ENCODE results near the gene KXD1. TPM values are rescaled to one million over a fixed set of nuclear protein-coding genes. Genes with fewer than 3 reads are reported as not detected.

Gene KXD1
- total RNA-seq, 1 experiment from 2014 or later: 138 TPM

GRCh38 chr19:18558604-18559003 lies 934 bp downstream of the KXD1 start:
- H3T11ph ChIP-seq (ENCODE audit: low read length): no peak overlapping the region
- Mint-ChIP-seq H3K9me3 (no peaks in the 10 kb centered on the region), H3K4me1 (peaks cover 5 to 8% of the 10 kb centered on the region in 2 experiments), H3K4me3 (peak overlapping the region; percentile 88 to 96), H3K36me3 (ENCODE audit: insufficient read depth in 1 of 3, low read depth in 3 of 3) (peaks cover 3 to 20% (median 19%) of the 10 kb centered on the region in 3 experiments; a peak in 6 of 7 replicates), H3K27ac (peak overlapping the region in 1 of 3 experiments; percentile 21; a peak in 2 of 7 replicates), H3K27me3 (ENCODE audit: low read depth) (no peaks in the 10 kb centered on the region)
- no peaks in the 10 kb centered on the region for H3K79me1 ChIP-seq (ENCODE audit: insufficient read depth, low read depth, low read length, poor library complexity, severe bottlenecking)
- H3K56ac ChIP-seq (ENCODE audit: insufficient read length, low read depth, low read length): no peak overlapping the region
- no peak overlapping the region for H2AFZ ChIP-seq (ENCODE audit: low read length)
- H3K27me3 ChIP-seq (ENCODE audit: insufficient read depth, low read length): no peaks in the 10 kb centered on the region
- H4K91ac ChIP-seq (ENCODE audit: insufficient read length, low read depth, low read length): no peak overlapping the region
- H2BK12ac ChIP-seq (ENCODE audit: insufficient read length, low read depth, low read length): no peak overlapping the region
- H3K9ac ChIP-seq (ENCODE audit: extremely low read depth, insufficient read length, low read length): no peak overlapping the region
- H3K18ac ChIP-seq (ENCODE audit: insufficient read length, low read depth, low read length): no peak overlapping the region
- H3K23ac ChIP-seq (ENCODE audit: insufficient read length, low read depth, low read length): no peak overlapping the region
- peaks cover 6% of the 10 kb centered on the region; the same call in 1 of the 2 replicates for H3K79me2 ChIP-seq (ENCODE audit: insufficient read depth, low read length)
- TF ChIP-seq, protein P1, sequence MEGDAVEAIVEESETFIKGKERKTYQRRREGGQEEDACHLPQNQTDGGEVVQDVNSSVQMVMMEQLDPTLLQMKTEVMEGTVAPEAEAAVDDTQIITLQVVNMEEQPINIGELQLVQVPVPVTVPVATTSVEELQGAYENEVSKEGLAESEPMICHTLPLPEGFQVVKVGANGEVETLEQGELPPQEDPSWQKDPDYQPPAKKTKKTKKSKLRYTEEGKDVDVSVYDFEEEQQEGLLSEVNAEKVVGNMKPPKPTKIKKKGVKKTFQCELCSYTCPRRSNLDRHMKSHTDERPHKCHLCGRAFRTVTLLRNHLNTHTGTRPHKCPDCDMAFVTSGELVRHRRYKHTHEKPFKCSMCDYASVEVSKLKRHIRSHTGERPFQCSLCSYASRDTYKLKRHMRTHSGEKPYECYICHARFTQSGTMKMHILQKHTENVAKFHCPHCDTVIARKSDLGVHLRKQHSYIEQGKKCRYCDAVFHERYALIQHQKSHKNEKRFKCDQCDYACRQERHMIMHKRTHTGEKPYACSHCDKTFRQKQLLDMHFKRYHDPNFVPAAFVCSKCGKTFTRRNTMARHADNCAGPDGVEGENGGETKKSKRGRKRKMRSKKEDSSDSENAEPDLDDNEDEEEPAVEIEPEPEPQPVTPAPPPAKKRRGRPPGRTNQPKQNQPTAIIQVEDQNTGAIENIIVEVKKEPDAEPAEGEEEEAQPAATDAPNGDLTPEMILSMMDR (conservative IDR thresholded peaks at IDR 0.05): no peak
- no peak overlapping the region for H4K5ac ChIP-seq (ENCODE audit: insufficient read length, low read depth, low read length)
- DNase-seq: no peak
- no peak overlapping the region for H2BK15ac ChIP-seq (ENCODE audit: low read depth, low read length)
- H3K23me2 ChIP-seq (ENCODE audit: insufficient read length, low read depth, low read length, poor library complexity, severe bottlenecking): peaks cover 6% of the 10 kb centered on the region
- WGBS (ENCODE audit: extremely low coverage, insufficient read length, low lambda C conversion rate): no CpG with 5 or more reads among the region's 3 CpGs
- H2AK5ac ChIP-seq (ENCODE audit: insufficient read length, low read length): no peak overlapping the region
- no peak overlapping the region for H4K8ac ChIP-seq (replicated peaks; ENCODE audit: insufficient read length, low read depth, low read length)
- H3K4me1 ChIP-seq (ENCODE audit: insufficient read depth, low read length): no peaks in the 10 kb centered on the region
- H3K14ac ChIP-seq (ENCODE audit: insufficient read depth, low read length): no peak overlapping the region
- no peaks in the 10 kb centered on the region for H3K9me3 ChIP-seq (ENCODE audit: control insufficient read depth, low read depth, low read length)
- no peak overlapping the region for H2BK5ac ChIP-seq (ENCODE audit: insufficient read length, low read length)
- no peak overlapping the region for H2BK120ac ChIP-seq (ENCODE audit: low read depth, low read length, poor library complexity, severe bottlenecking)
- H3K4me2 ChIP-seq (ENCODE audit: insufficient read depth, insufficient read length, low read length): peak overlapping the region; percentile 65
- H3K4ac ChIP-seq (ENCODE audit: low read depth, low read length): no peak overlapping the region
- no peaks in the 10 kb centered on the region for H4K20me1 ChIP-seq (ENCODE audit: control insufficient read depth, insufficient read depth, insufficient read length)
- H3K27ac ChIP-seq (ENCODE audit: insufficient read length, low read depth, low read length): no peak overlapping the region
- no peak overlapping the region for H2BK20ac ChIP-seq (ENCODE audit: low read depth, low read length, poor library complexity, severe bottlenecking)
